ENCODE results near the gene RUNX1. TPM values are rescaled to one million over a fixed set of nuclear protein-coding genes. Genes with fewer than 3 reads are reported as not detected.

RUNX1 gene
- polyA plus RNA-seq, 1 of the 3 experiments (the other 2 are of a cell fraction) = 17.1 TPM

GRCh38 chr21:34768326-34768725 lies 280.8 kb downstream of the RUNX1 start:
- 89% methylated on average over 3 of the region's 3 CpGs for WGBS (ENCODE audit: low lambda C conversion rate)
- Histone ChIP-seq H4K20me1 (ENCODE audit: insufficient read depth) (no peaks in the 10 kb centered on the region), H3K4me3 (ENCODE audit: low read depth in 2 of 2, low read length in 1 of 2) (no peak overlapping the region), H3K4me2 (no peak overlapping the region), H2AFZ (ENCODE audit: low read depth) (no peak overlapping the region), H3K79me2 (ENCODE audit: insufficient read depth) (no peaks in the 10 kb centered on the region), H3K36me3 (replicated peaks in 1 of 2; ENCODE audit: control insufficient read depth in 1 of 2, insufficient read depth in 2 of 2, low read length in 1 of 2) (no peaks in the 10 kb centered on the region), H3F3A (replicated peaks; ENCODE audit: insufficient read depth) (no peaks in the 10 kb centered on the region), H3K9ac (no peak overlapping the region), H3K9me2 (no peaks in the 10 kb centered on the region), H3K27ac (ENCODE audit: low read depth in 2 of 2, low read length in 1 of 2) (no peak overlapping the region), H3K27me3 (ENCODE audit: insufficient read depth) (no peaks in the 10 kb centered on the region), H3K9me3 (no peaks in the 10 kb centered on the region; the same call in 1 of the 2 replicates), H3K4me1 (ENCODE audit: control insufficient read depth in 1 of 2, insufficient read depth in 2 of 2, low read depth in 1 of 2, low read length in 1 of 2) (no peaks in the 10 kb centered on the region; a peak in 1 of 4 replicates)
- TF ChIP-seq RXRA (IDR thresholded peaks at IDR 0.05; ENCODE audit: borderline replicate concordance, low read depth) (no peak), FOSL2 (IDR thresholded peaks at IDR 0.05; ENCODE audit: borderline replicate concordance, low read depth) (no peak), POLR2AphosphoS5 (IDR thresholded peaks at IDR 0.05; ENCODE audit: low read depth, low read length) (no peak), SMC3 (IDR thresholded peaks at IDR 0.05; ENCODE audit: low read depth, low read length) (no peak), ELF1 (IDR thresholded peaks at IDR 0.05) (no peak), JUND (IDR thresholded peaks at IDR 0.05) (no peak), TCF12 (IDR thresholded peaks at IDR 0.05) (no peak), RFX5 (IDR thresholded peaks at IDR 0.05; ENCODE audit: low read length) (no peak), FOXJ3 (CRISPR knock-in tag; IDR thresholded peaks at IDR 0.05) (no peak), EZH2phosphoT487 (IDR thresholded peaks at IDR 0.05; ENCODE audit: borderline replicate concordance, low read depth) (no peak)
- ChIA-PET CTCF (interaction anchor here (1.5 kb wide), 1 partner anchor 23 kb away, joined by 5 read pairs; no protein-coding TSS in a partner anchor), POLR2A (no interaction called here)
- DNase-seq = no peak

DNA sequence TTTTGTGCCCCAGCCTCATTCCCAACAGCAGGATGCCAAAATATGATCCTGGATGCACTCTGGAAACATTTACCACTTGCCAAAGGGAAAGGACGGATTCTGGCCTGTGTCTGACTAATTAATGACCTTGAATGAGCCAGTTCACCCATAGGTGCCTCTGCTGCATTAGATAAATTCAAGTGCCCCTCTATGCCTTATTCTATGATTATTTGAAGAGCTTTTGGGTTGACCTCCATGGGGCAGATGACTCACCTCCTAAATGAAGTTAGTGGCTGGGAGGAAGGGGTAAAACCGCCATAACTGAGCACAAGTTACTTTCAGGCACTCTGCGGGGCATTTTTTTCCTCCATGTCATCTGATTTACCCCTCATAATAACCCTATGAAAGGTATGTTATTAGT lies 282.2 kb downstream of the RUNX1 start:
- 55% methylated on average over 3 of the region's 3 CpGs for WGBS (ENCODE audit: low lambda C conversion rate)
- H3K9ac ChIP-seq = no peak overlapping the region
- no peaks in the 10 kb centered on the region for H3K79me2 ChIP-seq (ENCODE audit: insufficient read depth)
- H3K27ac ChIP-seq (ENCODE audit: low read depth in 2 of 2, low read length in 1 of 2) = no peak overlapping the region
- no peaks in the 10 kb centered on the region for H3K27me3 ChIP-seq (ENCODE audit: insufficient read depth)
- no peak overlapping the region for H3K4me3 ChIP-seq (ENCODE audit: low read depth in 2 of 2, low read length in 1 of 2)
- no peaks in the 10 kb centered on the region for H3F3A ChIP-seq (replicated peaks; ENCODE audit: insufficient read depth)
- no peaks in the 10 kb centered on the region for H4K20me1 ChIP-seq (ENCODE audit: insufficient read depth)
- TF ChIP-seq POLR2AphosphoS5 (IDR thresholded peaks at IDR 0.05; ENCODE audit: low read depth, low read length) = no peak
- TF ChIP-seq NRF1 (IDR thresholded peaks at IDR 0.05; ENCODE audit: low read depth, low read length) = no peak
- TF ChIP-seq MEF2A (IDR thresholded peaks at IDR 0.05; ENCODE audit: borderline replicate concordance, low read depth) = no peak
- TF ChIP-seq GABPA (IDR thresholded peaks at IDR 0.05; ENCODE audit: low read depth) = no peak
- no peak for TF ChIP-seq RAD21 (IDR thresholded peaks at IDR 0.05; ENCODE audit: low read length)
- TF ChIP-seq, protein P1, sequence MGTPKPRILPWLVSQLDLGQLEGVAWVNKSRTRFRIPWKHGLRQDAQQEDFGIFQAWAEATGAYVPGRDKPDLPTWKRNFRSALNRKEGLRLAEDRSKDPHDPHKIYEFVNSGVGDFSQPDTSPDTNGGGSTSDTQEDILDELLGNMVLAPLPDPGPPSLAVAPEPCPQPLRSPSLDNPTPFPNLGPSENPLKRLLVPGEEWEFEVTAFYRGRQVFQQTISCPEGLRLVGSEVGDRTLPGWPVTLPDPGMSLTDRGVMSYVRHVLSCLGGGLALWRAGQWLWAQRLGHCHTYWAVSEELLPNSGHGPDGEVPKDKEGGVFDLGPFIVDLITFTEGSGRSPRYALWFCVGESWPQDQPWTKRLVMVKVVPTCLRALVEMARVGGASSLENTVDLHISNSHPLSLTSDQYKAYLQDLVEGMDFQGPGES (IDR thresholded peaks at IDR 0.05; ENCODE audit: low read depth, low read length) = no peak
- no peak for TF ChIP-seq TEAD4 (IDR thresholded peaks at IDR 0.05; ENCODE audit: borderline replicate concordance, insufficient read depth)
- H3K4me2 ChIP-seq = no peak overlapping the region
- POLR2A ChIA-PET = no interaction called here
- no peak for DNase-seq
- no peaks in the 10 kb centered on the region; the same call in 1 of the 2 replicates for H3K9me3 ChIP-seq
- CTCF ChIA-PET = interaction anchor here (0.9 kb wide), 1 partner anchor 21 kb away, joined by 3 read pairs; no protein-coding TSS in a partner anchor
- H3K4me1 ChIP-seq (ENCODE audit: control insufficient read depth in 1 of 2, insufficient read depth in 2 of 2, low read depth in 1 of 2, low read length in 1 of 2) = no peaks in the 10 kb centered on the region; a peak in 1 of 4 replicates
- no peaks in the 10 kb centered on the region for H3K36me3 ChIP-seq (replicated peaks in 1 of 2; ENCODE audit: control insufficient read depth in 1 of 2, insufficient read depth in 2 of 2, low read length in 1 of 2)
- no peaks in the 10 kb centered on the region for H3K9me2 ChIP-seq
- no peak overlapping the region for H2AFZ ChIP-seq (ENCODE audit: low read depth)
